Ishikawa (cell line): ENCODE measurements around the gene RPRML.

Source experiments
- EGR1 ChIP-seq: IDR thresholded peaks from 2 replicates; pipeline ENCODE4 v1.6.1; 2012
- EP300 ChIP-seq: IDR thresholded peaks from 2 replicates; pipeline ENCODE4 v1.6.1; 2012; ENCODE audit warnings: borderline replicate concordance
- REST ChIP-seq: IDR thresholded peaks from 2 replicates; pipeline ENCODE4 v1.6.1; 2012; ENCODE audit warnings: low read depth, mild to moderate bottlenecking
- TCF12 ChIP-seq: IDR thresholded peaks from 2 replicates; pipeline ENCODE4 v1.6.1; 2012; ENCODE audit warnings: low read depth
- YY1 ChIP-seq: IDR thresholded peaks from 2 replicates; pipeline ENCODE4 v1.6.1; 2012; ENCODE audit warnings: low read depth

- TF ChIP-seq YY1 = peak; percentile 55
- TF ChIP-seq REST = peak; percentile 79
- no peak for TF ChIP-seq EP300
- no peak for TF ChIP-seq EGR1
- no peak for TF ChIP-seq TCF12
Measured at GRCh38 chr17:46983782-46984181, 4.7 kb upstream of the RPRML start.
